GM12801 (cell line): Measurements from ENCODE around the gene HOXB8.

Source experiments
- CTCF ChIP-seq: IDR thresholded peaks from one replicate; pipeline ENCODE4 v1.5.1; 2011; ENCODE audit warnings: control low read depth; ENCODE audit not compliant: insufficient read length; ENCODE audit errors: extremely low read depth

Gene HOXB8

GRCh38 chr17:48609759-48610281 lies 5.3 kb downstream of the HOXB8 start:
- no peak for TF ChIP-seq CTCF

- TF ChIP-seq CTCF: no peak
Measured at GRCh38 chr17:48609033-48609432, 6.1 kb downstream of the HOXB8 start.

GRCh38 chr17:48608494-48608834 lies 6.6 kb downstream of the HOXB8 start:
- no peak for TF ChIP-seq CTCF

- TF ChIP-seq CTCF: no peak
Measured at GRCh38 chr17:48606892-48607614, 8.0 kb downstream of the HOXB8 start.

- no peak for TF ChIP-seq CTCF
Measured at GRCh38 chr17:48605991-48606891, 8.9 kb downstream of the HOXB8 start.

- TF ChIP-seq CTCF: no peak
Measured at GRCh38 chr17:48605409-48605919, 9.6 kb downstream of the HOXB8 start.

- TF ChIP-seq CTCF: no peak
Measured at GRCh38 chr17:48604770-48605329, 10.2 kb downstream of the HOXB8 start, which contains the start of gene HOXB6. Gene HOXB6, minus strand, starts transcription at chr17:48604986. Its CDS starts 6,836 bp downstream, at chr17:48598150.
